22Rv1 (cell line): ENCODE data around the gene CPTP.
A peak's percentile ranks its signal among the peaks of the same experiment; 100 is the strongest.

ENCODE experiments used
- H3K27ac ChIP-seq: fragments of 450-650 bp; 2 replicates; pipeline ENCODE4 v1.5.1; 2017
- CTCF ChIP-seq: fragments of 450-650 bp; IDR thresholded peaks from 2 replicates; pipeline ENCODE4 v1.5.1; 2017; ENCODE audit warnings: mild to moderate bottlenecking
- ZFX ChIP-seq: fragments of 450-650 bp; IDR thresholded peaks from 2 replicates; pipeline ENCODE4 v1.6.1; 2017; ENCODE audit warnings: antibody characterized with exemption, borderline replicate concordance

The CPTP gene

GRCh38 chr1:1374929-1375662 is 50.5 kb downstream of the CPTP start, which contains the start of gene AURKAIP1:
AURKAIP1 (minus strand) TSS chr1:1375207; CDS start chr1:1374756, 451 bp downstream.
- TF ChIP-seq ZFX = no peak
- TF ChIP-seq CTCF = peak; percentile 34
- H3K27ac ChIP-seq = peak within 1 kb of the TSS; percentile 84

DNA sequence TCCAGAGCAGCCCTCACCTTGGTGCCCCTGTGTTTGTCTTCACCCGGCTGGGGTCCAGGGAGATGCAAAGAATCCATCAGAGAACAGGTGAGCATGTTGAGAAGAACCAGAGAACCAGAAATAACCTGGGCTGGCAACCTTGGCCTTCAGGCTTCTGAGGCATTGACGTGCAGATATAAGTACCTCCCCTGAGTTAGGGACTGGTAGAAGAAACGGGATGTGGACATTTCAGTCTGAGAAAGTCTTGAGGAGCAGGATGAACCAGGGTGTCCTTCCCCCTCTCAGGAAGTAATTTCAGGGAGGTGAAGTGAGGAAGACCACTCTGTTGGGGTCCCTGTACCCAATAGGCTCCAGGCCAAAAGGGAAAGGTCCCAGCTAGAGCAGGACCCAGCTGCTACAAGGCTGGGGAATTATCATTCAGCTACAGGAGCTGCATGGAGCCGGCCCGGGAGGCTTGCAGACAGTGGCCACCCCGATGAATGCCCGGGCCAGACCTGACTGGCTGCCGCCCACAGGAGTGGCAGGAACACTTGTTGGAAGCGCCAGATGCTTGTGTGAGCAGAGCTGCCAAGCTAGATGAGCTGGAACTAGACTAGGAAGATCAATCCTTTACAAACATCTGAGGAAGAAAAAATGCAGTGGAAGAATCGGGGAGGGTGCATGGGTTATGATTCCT is 52.1 kb downstream of the CPTP start:
- no peak for TF ChIP-seq CTCF
- no peak for TF ChIP-seq ZFX
- H3K27ac ChIP-seq = peak overlapping the region; percentile 84; the same call in 1 of the 2 replicates

DNA sequence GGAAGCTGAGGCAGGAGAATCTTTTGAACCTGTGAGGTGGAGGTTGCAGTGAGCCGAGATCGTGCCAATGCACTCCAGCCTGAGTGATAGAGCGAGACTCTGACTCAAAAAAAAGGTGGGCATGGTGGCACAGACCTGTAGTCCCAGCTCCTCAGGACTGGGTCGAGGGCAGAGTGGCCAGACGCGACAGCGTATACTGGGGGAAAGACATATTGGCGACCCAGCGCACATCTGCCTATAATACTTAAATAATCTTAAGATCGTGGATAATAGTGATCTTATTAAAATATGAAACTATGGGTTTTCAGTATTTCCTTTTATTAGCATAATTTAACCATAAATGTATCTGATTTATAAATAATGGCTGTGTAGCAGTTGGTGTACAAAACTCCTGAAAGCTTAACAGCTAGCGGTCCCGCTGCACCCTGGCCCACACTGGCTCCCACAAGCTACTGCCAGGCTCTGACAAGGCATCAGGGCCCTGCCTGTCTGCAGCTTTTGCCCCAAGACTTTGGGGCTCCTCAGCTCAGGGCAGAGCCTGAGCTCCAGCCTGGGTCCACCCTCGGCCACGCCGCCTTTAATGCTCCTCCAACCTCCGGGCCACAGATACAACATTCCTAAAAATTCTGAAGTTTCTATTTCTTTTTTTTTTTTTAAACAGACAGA is 53.1 kb downstream of the CPTP start:
- TF ChIP-seq CTCF (no peak), ZFX (no peak)

More for the DNA sequence above, 53.1 kb downstream of the CPTP start:
- H3K27ac ChIP-seq = no peak overlapping the region
